ENCODE measurements around the gene PPP2R5C. TPM values are rescaled to one million over a fixed set of nuclear protein-coding genes. Genes with fewer than 3 reads are reported as not detected.

PPP2R5C gene
- total and polyA plus RNA-seq, 9 of the 15 experiments (the other 6 are each of a cell fraction or from before 2014, with no cell fraction given), result 284 to 617 (median 395) TPM

- H4K20me1 ChIP-seq (replicated peaks; ENCODE audit: control insufficient read depth, insufficient read depth, low read length), result no peaks in the 10 kb centered on the region
- intact Hi-C loops (cut with micrococcal nuclease), result no loop called here
- in situ Hi-C loops (cut with MboI), result no loop called here
- no peak overlapping the region for H3K4me2 ChIP-seq (ENCODE audit: insufficient read depth, low read length)
- no TSS peak for BruUV-seq (replicated peaks)
- DNase-seq (ENCODE audit: extremely low read depth in 1 of 4, low spot score in 3 of 4) (no peak), FAIRE-seq (no peak), ATAC-seq (no peak)
- H3K27me3 ChIP-seq (ENCODE audit: control insufficient read depth in 2 of 2, insufficient read depth in 2 of 2, low read length in 2 of 2), result no peaks in the 10 kb centered on the region
- H3K9me3 ChIP-seq (replicated peaks; ENCODE audit: control insufficient read depth, insufficient read depth, low read depth, low read length), result no peaks in the 10 kb centered on the region
- 84% methylated on average over 7 of the region's 8 CpGs for WGBS (ENCODE audit: insufficient coverage, low coverage, missing lambda C conversion rate)
- H2AFZ ChIP-seq (ENCODE audit: low read depth, low read length), result no peak overlapping the region
- H3K4me1 ChIP-seq (replicated peaks in 1 of 2; ENCODE audit: control insufficient read depth in 2 of 2, insufficient read depth in 2 of 2, low read length in 2 of 2), result peaks cover 9 to 21% of the 10 kb centered on the region in 2 experiments; a peak in 3 of 5 replicates
- peaks cover 90% of the 10 kb centered on the region for H3K79me2 ChIP-seq (ENCODE audit: control insufficient read depth, insufficient read depth, low read length)
- ChIA-PET POLR2A (no interaction called here), CTCF (ENCODE audit: low intra/inter-chr PET ratio) (no interaction called here)
- H3K27ac ChIP-seq (ENCODE audit: extremely low read depth, low read depth, low read length), result no peak overlapping the region
- no peak overlapping the region for H3K9ac ChIP-seq (ENCODE audit: insufficient read depth in 1 of 2, low read depth in 2 of 2, low read length in 2 of 2)
- H3K36me3 ChIP-seq (ENCODE audit: control insufficient read depth, insufficient read depth, low read length), result peaks cover 54% of the 10 kb centered on the region
- H3K9me1 ChIP-seq (ENCODE audit: control insufficient read depth, insufficient read depth, low read length), result no peaks in the 10 kb centered on the region
- no peak overlapping the region for H3K4me3 ChIP-seq
- TF ChIP-seq ZC3H4 (CRISPR knock-in tag; IDR thresholded peaks at IDR 0.05; ENCODE audit: borderline replicate concordance) (no peak), SIRT6 (IDR thresholded peaks at IDR 0.05; ENCODE audit: low read depth, low read length) (no peak), NCOA2 (IDR thresholded peaks at IDR 0.05; ENCODE audit: partially characterized antibody in 2 of 2) (no peak), CCNT2 (IDR thresholded peaks at IDR 0.05; ENCODE audit: borderline replicate concordance, extremely low read depth, insufficient read length, low read depth, low read length) (no peak), DMBX1 (CRISPR knock-in tag; IDR thresholded peaks at IDR 0.05; ENCODE audit: borderline replicate concordance) (no peak), ZNF766 (CRISPR knock-in tag; conservative IDR thresholded peaks at IDR 0.05) (no peak), NFRKB (IDR thresholded peaks at IDR 0.05; ENCODE audit: low read depth) (no peak), CREB1 (IDR thresholded peaks at IDR 0.05) (no peak), CREB1 (CRISPR knock-in tag; IDR thresholded peaks at IDR 0.05) (no peak), NR4A1 (CRISPR knock-in tag; IDR thresholded peaks at IDR 0.05) (no peak), NR4A1 (tag; IDR thresholded peaks at IDR 0.05) (no peak), SUPT5H (IDR thresholded peaks at IDR 0.05) (no peak)
- TF ChIP-seq, protein P1, sequence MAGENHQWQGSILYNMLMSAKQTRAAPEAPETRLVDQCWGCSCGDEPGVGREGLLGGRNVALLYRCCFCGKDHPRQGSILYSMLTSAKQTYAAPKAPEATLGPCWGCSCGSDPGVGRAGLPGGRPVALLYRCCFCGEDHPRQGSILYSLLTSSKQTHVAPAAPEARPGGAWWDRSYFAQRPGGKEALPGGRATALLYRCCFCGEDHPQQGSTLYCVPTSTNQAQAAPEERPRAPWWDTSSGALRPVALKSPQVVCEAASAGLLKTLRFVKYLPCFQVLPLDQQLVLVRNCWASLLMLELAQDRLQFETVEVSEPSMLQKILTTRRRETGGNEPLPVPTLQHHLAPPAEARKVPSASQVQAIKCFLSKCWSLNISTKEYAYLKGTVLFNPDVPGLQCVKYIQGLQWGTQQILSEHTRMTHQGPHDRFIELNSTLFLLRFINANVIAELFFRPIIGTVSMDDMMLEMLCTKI (IDR thresholded peaks at IDR 0.05; ENCODE audit: partially characterized antibody), result no peak
- TF ChIP-seq, protein P2, sequence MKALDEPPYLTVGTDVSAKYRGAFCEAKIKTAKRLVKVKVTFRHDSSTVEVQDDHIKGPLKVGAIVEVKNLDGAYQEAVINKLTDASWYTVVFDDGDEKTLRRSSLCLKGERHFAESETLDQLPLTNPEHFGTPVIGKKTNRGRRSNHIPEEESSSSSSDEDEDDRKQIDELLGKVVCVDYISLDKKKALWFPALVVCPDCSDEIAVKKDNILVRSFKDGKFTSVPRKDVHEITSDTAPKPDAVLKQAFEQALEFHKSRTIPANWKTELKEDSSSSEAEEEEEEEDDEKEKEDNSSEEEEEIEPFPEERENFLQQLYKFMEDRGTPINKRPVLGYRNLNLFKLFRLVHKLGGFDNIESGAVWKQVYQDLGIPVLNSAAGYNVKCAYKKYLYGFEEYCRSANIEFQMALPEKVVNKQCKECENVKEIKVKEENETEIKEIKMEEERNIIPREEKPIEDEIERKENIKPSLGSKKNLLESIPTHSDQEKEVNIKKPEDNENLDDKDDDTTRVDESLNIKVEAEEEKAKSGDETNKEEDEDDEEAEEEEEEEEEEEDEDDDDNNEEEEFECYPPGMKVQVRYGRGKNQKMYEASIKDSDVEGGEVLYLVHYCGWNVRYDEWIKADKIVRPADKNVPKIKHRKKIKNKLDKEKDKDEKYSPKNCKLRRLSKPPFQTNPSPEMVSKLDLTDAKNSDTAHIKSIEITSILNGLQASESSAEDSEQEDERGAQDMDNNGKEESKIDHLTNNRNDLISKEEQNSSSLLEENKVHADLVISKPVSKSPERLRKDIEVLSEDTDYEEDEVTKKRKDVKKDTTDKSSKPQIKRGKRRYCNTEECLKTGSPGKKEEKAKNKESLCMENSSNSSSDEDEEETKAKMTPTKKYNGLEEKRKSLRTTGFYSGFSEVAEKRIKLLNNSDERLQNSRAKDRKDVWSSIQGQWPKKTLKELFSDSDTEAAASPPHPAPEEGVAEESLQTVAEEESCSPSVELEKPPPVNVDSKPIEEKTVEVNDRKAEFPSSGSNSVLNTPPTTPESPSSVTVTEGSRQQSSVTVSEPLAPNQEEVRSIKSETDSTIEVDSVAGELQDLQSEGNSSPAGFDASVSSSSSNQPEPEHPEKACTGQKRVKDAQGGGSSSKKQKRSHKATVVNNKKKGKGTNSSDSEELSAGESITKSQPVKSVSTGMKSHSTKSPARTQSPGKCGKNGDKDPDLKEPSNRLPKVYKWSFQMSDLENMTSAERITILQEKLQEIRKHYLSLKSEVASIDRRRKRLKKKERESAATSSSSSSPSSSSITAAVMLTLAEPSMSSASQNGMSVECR (CRISPR knock-in tag; IDR thresholded peaks at IDR 0.05), result no peak
- TF ChIP-seq, protein P3, sequence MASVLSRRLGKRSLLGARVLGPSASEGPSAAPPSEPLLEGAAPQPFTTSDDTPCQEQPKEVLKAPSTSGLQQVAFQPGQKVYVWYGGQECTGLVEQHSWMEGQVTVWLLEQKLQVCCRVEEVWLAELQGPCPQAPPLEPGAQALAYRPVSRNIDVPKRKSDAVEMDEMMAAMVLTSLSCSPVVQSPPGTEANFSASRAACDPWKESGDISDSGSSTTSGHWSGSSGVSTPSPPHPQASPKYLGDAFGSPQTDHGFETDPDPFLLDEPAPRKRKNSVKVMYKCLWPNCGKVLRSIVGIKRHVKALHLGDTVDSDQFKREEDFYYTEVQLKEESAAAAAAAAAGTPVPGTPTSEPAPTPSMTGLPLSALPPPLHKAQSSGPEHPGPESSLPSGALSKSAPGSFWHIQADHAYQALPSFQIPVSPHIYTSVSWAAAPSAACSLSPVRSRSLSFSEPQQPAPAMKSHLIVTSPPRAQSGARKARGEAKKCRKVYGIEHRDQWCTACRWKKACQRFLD (CRISPR knock-in tag; IDR thresholded peaks at IDR 0.05), result no peak
- TF ChIP-seq, protein P4, sequence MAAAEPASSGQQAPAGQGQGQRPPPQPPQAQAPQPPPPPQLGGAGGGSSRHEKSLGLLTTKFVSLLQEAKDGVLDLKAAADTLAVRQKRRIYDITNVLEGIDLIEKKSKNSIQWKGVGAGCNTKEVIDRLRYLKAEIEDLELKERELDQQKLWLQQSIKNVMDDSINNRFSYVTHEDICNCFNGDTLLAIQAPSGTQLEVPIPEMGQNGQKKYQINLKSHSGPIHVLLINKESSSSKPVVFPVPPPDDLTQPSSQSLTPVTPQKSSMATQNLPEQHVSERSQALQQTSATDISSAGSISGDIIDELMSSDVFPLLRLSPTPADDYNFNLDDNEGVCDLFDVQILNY (CRISPR knock-in tag; IDR thresholded peaks at IDR 0.05), result no peak
Measured at GRCh38 chr14:101876555-101876938, 115.0 kb downstream of the PPP2R5C start.
